HG03280 (cell line): ENCODE measurements around the gene HBA2.
"Not testable (repeated sequence)": the region's sequence is repeated elsewhere in the genome, so short reads cannot be mapped to it uniquely, and the experiment has no call there.

ENCODE experiments used
- ATAC-seq: cut with Tn5 transposase; IDR thresholded peaks from one replicate; pipeline ENCODE4 v1.9.1; 2021; ENCODE audit warnings: mild to moderate bottlenecking, moderate library complexity; ENCODE audit not compliant: unreplicated experiment

Gene HBA2

GRCh38 chr16:173928-174769 is 1.5 kb downstream of the HBA2 start:
- ATAC-seq, result not testable (repeated sequence)

DNA sequence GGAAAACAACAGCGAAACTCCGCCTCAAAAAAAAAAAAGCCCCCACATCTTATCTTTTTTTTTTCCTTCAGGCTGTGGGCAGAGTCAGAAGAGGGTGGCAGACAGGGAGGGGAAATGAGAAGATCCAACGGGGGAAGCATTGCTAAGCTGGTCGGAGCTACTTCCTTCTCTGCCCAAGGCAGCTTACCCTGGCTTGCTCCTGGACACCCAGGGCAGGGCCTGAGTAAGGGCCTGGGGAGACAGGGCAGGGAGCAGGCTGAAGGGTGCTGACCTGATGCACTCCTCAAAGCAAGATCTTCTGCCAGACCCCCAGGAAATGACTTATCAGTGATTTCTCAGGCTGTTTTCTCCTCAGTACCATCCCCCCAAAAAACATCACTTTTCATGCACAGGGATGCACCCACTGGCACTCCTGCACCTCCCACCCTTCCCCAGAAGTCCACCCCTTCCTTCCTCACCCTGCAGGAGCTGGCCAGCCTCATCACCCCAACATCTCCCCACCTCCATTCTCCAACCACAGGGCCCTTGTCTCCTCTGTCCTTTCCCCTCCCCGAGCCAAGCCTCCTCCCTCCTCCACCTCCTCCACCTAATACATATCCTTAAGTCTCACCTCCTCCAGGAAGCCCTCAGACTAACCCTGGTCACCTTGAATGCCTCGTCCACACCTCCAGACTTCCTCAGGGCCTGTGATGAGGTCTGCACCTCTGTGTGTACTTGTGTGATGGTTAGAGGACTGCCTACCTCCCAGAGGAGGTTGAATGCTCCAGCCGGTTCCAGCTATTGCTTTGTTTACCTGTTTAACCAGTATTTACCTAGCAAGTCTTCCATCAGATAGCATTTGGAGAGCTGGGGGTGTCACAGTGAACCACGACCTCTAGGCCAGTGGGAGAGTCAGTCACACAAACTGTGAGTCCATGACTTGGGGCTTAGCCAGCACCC is 2.6 kb downstream of the HBA2 start:
- no peak for ATAC-seq

DNA sequence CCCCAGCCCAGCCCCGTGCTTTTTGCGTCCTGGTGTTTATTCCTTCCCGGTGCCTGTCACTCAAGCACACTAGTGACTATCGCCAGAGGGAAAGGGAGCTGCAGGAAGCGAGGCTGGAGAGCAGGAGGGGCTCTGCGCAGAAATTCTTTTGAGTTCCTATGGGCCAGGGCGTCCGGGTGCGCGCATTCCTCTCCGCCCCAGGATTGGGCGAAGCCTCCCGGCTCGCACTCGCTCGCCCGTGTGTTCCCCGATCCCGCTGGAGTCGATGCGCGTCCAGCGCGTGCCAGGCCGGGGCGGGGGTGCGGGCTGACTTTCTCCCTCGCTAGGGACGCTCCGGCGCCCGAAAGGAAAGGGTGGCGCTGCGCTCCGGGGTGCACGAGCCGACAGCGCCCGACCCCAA is 3.3 kb downstream of the HBA2 start:
- ATAC-seq, result not testable (repeated sequence)

DNA sequence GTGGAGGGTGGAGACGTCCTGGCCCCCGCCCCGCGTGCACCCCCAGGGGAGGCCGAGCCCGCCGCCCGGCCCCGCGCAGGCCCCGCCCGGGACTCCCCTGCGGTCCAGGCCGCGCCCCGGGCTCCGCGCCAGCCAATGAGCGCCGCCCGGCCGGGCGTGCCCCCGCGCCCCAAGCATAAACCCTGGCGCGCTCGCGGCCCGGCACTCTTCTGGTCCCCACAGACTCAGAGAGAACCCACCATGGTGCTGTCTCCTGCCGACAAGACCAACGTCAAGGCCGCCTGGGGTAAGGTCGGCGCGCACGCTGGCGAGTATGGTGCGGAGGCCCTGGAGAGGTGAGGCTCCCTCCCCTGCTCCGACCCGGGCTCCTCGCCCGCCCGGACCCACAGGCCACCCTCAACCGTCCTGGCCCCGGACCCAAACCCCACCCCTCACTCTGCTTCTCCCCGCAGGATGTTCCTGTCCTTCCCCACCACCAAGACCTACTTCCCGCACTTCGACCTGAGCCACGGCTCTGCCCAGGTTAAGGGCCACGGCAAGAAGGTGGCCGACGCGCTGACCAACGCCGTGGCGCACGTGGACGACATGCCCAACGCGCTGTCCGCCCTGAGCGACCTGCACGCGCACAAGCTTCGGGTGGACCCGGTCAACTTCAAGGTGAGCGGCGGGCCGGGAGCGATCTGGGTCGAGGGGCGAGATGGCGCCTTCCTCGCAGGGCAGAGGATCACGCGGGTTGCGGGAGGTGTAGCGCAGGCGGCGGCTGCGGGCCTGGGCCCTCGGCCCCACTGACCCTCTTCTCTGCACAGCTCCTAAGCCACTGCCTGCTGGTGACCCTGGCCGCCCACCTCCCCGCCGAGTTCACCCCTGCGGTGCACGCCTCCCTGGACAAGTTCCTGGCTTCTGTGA is 4.1 kb downstream of the HBA2 start, which contains the start of gene HBA1:
TSS of gene HBA1 (plus strand) at position 204 of the 906 bp plus-strand sequence. CDS start at position 241, 37 bp downstream.
- ATAC-seq, result not testable (repeated sequence)

DNA sequence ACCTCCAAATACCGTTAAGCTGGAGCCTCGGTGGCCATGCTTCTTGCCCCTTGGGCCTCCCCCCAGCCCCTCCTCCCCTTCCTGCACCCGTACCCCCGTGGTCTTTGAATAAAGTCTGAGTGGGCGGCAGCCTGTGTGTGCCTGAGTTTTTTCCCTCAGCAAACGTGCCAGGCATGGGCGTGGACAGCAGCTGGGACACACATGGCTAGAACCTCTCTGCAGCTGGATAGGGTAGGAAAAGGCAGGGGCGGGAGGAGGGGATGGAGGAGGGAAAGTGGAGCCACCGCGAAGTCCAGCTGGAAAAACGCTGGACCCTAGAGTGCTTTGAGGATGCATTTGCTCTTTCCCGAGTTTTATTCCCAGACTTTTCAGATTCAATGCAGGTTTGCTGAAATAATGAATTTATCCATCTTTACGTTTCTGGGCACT is 4.7 kb downstream of the HBA2 start:
- ATAC-seq, result no peak

- no peak for ATAC-seq
These were observed 5.4 kb downstream of the HBA2 start for GRCh38 chr16:177981-178667.

GRCh38 chr16:178668-179015 is 6.0 kb downstream of the HBA2 start:
- ATAC-seq, result no peak

DNA sequence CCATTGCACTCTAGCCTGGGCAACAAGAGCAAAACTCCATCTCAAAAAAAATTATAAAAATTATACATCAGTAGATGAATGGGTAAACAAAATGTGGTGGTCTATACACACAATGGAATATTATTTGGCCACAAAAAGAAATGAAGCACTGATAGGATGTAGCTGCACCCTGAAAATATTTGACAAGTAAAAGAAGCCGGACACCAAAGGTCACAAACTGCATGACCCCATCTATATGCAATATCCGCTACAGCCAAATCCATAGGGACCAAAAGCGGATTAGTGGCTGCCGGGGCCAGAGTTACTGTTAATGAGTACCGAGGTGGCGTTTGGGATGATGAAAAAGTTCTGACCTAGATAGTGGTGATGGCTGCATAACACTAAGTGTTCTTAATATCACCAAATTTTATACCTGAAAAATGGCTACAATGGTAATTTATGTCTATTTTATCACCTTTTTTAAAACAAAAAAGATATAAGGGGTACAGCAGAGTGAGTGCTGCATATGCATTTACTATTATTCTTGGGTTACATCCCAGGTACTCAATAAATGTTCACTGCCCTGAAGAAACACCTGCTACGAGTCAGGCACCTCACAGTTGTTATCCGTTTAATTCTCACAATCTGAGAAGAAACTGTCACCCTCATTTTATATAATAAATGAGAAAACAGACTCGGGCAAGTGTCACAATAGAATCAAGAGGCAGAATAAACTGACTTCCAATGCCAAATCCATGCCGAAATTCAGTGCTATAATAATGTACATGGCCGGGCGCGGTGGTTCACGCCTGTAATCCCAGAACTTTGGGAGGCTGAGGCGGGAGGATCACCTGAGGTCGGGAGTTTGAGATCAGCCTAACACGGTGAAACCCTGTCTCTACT is 6.8 kb downstream of the HBA2 start:
- ATAC-seq, result no peak

DNA sequence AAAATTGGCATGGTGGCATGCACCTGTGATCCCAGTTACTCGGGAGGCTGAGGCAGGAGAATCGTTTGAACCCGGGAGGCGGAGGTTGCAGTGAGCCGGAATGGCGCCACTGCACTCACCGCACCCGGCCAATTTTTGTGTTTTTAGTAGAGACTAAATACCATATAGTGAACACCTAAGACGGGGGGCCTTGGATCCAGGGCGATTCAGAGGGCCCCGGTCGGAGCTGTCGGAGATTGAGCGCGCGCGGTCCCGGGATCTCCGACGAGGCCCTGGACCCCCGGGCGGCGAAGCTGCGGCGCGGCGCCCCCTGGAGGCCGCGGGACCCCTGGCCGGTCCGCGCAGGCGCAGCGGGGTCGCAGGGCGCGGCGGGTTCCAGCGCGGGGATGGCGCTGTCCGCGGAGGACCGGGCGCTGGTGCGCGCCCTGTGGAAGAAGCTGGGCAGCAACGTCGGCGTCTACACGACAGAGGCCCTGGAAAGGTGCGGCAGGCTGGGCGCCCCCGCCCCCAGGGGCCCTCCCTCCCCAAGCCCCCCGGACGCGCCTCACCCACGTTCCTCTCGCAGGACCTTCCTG is 7.5 kb downstream of the HBA2 start, which contains the start of gene HBQ1:
TSS of gene HBQ1 (plus strand) at position 359 of the 575 bp plus-strand sequence. CDS start at position 387, 28 bp downstream.
- ATAC-seq, result no peak

GRCh38 chr16:180681-181564 is 8.2 kb downstream of the HBA2 start:
- ATAC-seq, result no peak

DNA sequence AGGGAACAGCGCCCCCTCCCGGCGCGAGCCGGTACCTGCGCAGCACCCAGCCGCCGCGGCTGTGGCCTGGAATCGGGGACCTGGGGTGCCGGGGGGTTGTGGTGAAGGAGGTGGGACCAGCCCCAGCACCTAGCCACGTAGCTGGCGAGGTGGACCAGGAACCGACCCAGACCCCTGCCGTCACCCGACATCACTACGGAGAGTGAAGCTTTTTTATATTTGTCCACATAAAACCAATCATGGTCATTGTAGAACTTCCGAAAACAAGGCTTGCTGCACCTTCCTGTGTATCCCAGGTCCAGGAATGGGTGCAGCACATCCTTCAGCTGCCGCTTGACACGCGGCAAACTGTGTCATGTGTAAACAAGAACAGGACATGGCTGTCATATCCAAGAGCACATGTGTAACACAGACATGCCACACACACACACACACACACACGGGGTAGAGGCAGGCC is 8.9 kb downstream of the HBA2 start:
- no peak for ATAC-seq

- no peak for ATAC-seq
These were observed 10.3 kb downstream of the HBA2 start for GRCh38 chr16:183005-183404.

DNA sequence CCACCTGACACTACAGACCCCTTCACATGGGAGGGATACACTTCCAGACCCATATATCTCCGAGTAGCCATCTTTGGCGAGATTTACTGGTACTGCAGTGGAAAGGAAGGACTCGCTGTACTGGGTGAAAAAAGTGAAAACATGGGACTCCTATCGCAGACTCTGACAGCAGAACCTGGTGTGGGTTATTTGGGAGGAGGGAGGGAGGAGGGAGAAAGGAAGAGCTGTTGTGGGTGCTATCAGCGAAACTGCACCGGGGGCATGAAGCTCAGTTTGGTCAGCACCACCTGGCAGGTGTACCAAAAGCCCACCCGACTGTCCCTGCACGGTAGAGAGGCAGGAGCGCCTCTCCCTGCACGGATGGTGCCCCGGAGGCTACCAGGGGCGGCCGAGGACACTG is 12.5 kb downstream of the HBA2 start:
- no peak for ATAC-seq

DNA sequence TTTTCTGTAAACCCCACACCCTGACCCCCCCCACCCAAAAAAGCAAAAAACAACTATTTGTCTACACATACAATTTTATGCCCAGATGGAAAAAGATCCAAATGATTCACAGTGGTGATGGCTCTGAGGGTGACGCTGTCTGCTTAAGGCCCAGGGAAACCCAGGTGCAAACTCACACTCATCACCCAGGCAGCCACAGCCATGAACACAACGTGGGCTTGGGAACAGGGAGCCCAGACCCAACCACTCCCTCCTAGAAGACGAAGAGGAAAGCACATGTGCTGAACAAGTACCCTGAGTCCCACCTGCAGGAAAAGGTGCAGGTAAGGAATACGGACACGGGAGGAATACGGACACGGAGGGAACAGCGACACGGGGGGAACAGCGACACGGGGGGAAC is 13.0 kb downstream of the HBA2 start:
- ATAC-seq, result no peak

- ATAC-seq, result no peak
These were observed 14.7 kb downstream of the HBA2 start for GRCh38 chr16:187330-187729.

- ATAC-seq, result no peak
These were observed 16.0 kb downstream of the HBA2 start for GRCh38 chr16:188674-189073.

DNA sequence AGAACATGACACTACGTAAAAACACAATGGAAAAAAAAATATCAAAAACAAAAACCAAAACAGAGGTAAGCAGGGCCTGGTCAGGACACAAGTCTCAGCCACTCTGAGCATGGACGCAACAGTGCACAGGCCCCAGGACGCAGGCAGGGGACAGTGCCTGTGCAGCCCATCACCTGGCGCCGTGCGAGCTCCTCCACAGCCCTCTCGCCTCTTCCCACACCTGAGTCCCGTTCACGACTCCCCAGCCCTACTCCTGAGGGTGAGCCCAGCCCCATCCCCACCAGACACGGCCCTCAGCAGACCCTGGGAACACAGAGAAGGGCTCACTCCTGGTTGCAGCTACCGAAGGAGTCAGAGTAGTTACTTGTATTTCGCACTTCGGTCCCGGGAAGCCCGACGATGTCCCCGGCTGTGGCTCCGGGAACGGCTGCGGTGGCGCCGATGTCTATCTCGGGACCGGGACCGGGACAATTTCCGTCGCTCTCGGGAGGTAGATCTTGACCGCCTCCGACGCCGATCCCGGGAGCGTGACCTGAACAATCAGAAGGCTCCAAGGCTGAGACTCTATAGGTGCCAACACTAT is 17.0 kb downstream of the HBA2 start:
- no peak for ATAC-seq
